ENCODE measurements around the gene OR2C1.

The OR2C1 gene

DNA sequence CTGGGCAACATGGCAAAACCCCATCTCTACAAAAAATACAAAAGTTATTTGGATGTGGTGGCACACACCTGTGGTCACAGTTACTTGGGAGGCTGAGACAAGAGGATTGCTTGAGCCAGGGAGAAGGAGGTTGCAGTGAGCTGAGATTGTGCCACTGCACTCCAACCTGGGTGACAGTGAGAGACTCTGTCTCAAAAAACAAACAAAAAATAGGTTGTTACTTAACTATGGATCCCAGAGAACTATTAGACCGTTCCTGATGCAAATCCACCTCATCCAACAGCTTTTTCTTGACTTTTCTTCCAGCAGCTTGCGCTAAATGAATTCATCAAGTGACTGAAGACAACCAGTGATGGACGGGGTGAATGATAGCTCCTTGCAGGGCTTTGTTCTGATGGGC is at the start of gene OR2C1:
Gene OR2C1 (plus strand): TSS at position 301 of the 400 bp plus-strand sequence. CDS start 52 bp downstream, at position 353.
- DNase-seq = no peak

- no peak for DNase-seq
Observed at GRCh38 chr16:3306078-3306477, 49.6 kb upstream of the OR2C1 start.

DNA sequence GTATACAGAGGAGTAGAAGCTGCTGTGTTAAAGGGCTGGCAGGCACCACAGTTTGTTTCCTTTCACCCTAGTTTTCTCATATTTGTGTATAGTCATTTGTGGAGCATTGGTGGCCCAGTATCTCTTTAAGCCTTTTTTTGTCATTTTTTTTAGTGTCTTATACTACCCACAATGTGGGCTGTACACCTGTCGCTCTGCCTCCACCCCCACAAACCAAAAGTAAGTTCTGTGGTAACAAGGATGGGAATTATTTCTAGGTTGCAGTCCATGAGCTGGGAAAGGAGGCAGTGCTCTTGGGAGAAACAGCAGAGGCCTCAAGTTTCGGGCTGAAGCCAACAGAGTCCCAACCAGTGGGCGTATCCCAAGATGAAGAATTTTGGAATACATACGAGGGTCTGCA is 44.2 kb upstream of the OR2C1 start:
- DNase-seq = no peak

GRCh38 chr16:3317315-3317999 is 38.2 kb upstream of the OR2C1 start:
- no peak for DNase-seq

- no peak for DNase-seq
Observed at GRCh38 chr16:3321816-3322215, 33.9 kb upstream of the OR2C1 start.

DNA sequence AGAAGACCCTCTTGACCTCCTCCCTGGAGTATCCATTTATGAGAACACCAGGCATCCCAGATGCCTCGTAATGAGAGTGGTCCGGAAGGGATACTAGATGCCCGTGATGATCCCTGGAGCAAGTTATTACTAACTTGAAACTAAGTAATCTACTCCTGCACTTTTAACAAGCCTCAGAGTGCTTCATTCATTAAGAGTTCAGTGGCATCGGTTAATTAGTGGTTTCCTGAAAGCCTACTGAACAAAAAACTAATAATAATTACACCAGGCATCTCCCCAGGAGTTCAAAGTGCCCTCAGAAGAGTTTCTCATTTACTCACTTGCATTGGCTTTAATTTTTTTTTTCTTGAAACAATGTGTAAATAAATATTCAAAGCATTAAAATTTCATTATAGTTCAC is 28.2 kb upstream of the OR2C1 start:
- no peak for DNase-seq

DNA sequence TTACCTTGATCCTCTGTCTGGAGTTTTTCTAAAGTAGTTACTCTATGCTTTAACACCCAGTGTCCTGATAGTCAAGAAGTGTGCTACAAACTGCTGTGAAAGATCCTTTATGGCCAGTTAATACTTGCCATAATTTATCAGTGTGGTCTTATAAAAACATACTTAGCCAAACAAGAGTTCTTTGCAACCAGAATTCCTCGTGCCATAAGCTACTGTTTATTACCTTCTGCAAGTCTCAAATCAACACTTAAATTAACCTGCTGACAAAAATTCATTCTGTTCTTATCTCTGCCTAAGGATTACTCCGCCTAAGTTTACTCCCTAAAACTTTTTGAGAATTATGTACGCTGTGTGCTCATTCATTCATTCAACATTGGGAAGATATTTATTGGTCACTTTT is 27.6 kb upstream of the OR2C1 start:
- DNase-seq = no peak

GRCh38 chr16:3328643-3329042 is 27.0 kb upstream of the OR2C1 start:
- DNase-seq = no peak

DNA sequence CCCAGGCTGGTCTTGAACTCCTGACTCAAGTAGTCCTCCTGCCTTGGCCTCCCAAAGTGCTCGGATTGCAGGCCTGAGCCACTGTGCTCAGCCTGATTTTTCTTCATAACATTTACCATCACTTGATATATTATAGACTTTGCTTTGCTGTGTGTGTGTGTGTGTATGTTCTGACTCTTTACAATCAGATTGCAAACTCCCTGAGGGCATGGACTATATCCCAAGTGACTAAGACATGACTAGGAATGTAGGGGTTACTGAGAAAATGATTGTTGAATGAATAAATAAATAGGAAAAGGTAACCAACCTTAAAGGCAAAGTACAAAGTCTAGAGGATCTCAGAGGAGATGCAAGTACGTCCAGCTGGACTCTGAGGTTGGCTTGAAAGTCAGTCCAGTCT is 9.6 kb upstream of the OR2C1 start:
- DNase-seq = no peak

GRCh38 chr16:3347586-3347985 is 8.1 kb upstream of the OR2C1 start:
- no peak for DNase-seq

GRCh38 chr16:3348547-3349167 is 7.0 kb upstream of the OR2C1 start:
- DNase-seq = no peak

- DNase-seq = no peak
Observed at GRCh38 chr16:3349175-3349574, 6.5 kb upstream of the OR2C1 start.

DNA sequence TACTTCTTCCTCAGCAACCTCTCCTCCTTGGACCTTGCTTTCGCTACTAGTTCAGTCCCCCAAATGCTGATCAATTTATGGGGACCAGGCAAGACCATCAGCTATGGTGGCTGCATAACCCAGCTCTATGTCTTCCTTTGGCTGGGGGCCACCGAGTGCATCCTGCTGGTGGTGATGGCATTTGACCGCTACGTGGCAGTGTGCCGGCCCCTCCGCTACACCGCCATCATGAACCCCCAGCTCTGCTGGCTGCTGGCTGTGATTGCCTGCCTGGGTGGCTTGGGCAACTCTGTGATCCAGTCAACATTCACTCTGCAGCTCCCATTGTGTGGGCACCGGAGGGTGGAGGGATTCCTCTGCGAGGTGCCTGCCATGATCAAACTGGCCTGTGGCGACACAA is 429 bp downstream of the OR2C1 start:
- no peak for DNase-seq

GRCh38 chr16:3358871-3359270 is 3.2 kb downstream of the OR2C1 start:
- DNase-seq = no peak

- no peak for DNase-seq
Observed at GRCh38 chr16:3362931-3363330, 7.2 kb downstream of the OR2C1 start.

- no peak for DNase-seq
Observed at GRCh38 chr16:3363793-3364192, 8.1 kb downstream of the OR2C1 start.

DNA sequence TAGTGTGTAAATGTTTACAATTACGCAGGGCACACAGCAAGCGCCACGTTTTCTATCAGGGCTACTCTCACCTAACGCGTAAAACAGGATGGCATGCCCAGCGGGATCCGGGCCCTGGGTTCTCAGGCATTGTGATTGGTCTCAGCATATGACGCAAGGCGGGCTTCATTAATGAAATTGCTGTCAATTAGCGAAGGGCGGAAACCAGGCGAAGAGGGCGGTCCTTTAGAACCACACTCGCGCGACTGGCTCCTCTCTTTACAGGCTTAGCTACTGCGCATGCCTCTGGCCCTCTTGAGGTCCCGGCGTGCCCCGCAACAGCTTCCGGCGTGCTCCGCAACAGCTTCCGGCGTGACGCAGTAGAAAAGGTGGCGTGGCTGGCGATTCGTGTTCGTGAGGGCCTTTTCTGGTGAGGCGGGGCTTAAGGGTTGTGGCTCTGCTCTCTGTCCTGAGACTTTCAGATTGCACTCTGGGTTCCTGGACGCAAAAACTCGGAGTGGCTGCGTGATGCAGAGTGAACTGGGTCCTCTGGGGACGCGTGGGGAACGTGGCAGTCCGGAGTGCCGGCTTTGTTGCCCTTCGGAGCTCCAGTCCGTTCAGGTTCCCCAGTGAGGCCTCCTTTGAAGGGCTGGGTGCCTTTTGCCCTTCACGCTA is 9.2 kb downstream of the OR2C1 start:
- DNase-seq = no peak

DNA sequence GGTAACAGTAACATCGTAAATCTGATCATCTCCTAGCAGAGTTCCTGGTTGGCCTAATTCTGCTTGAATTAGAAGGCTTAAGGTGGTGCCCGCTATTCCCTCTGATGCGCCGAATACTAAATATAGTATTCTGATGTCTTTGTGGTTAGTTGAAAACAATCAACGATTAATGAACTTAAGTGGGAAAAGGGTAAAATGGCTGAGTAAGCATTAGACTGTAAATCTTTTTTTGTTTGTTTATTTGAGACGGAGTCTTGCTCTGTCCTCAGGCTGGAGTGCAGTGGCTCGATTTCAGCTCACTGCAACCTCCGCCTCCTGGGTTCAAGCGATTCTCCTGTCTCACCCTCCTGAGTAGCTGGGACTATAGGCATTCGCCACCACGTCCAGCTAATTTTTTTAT is 13.4 kb downstream of the OR2C1 start:
- no peak for DNase-seq

- DNase-seq = no peak
Observed at GRCh38 chr16:3375680-3376079, 20.0 kb downstream of the OR2C1 start.

DNA sequence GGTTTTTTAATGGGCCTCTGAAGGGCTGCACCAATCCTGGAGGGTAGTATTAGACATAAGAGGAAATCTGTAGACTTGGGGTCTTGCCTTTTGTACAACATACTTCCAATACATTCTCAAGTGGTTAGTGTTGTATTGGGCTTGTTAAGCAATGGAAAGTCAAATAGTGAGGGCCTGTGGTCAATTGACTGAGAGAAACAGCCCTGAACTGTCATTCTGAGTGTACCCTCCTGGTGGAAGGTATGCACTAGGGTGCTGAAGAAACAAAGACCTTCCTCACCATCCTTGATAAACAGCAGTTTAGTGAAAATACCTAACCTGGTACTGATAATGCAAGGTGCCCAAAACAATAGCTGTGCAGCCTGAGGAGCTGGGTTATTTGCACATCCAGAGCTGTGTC is 22.2 kb downstream of the OR2C1 start:
- no peak for DNase-seq

DNA sequence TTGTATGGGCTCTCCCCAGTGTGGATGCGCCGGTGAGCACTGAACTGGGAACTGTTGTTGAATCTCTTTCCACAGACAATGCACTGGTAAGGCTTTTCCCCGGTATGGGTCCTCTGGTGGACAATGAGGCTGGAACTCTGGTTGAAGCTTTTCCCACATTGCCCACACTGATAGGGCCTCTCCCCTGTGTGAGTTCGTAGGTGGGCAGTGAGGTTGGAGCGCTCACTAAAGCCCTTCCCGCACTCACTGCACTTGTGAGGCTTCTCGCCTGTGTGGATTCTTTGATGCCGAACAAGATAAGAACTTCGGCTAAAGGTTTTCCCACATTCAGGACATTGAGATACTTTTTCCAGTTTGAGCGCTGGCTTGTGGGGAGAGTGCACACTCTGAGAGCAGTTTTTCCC is 27.4 kb downstream of the OR2C1 start:
- DNase-seq = no peak

DNA sequence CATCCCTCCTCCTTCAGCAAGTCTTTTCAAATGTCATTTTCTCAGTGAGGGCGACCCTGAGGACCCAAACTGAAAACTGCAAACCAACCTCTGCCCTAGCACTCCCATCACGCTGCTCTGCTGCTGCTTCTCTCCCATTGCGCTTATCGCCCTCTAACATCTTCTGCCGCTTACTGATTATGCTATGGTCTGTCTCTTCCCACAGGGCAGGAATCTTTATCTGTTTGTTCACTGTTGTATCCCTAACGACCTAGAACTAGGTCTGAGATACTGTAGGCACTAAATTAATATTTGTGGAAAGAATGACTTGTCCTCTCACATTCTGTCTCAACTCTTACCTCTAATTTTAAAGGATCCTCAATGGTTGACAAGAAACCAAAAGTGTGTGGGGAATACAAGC is 32.6 kb downstream of the OR2C1 start:
- DNase-seq = no peak

DNA sequence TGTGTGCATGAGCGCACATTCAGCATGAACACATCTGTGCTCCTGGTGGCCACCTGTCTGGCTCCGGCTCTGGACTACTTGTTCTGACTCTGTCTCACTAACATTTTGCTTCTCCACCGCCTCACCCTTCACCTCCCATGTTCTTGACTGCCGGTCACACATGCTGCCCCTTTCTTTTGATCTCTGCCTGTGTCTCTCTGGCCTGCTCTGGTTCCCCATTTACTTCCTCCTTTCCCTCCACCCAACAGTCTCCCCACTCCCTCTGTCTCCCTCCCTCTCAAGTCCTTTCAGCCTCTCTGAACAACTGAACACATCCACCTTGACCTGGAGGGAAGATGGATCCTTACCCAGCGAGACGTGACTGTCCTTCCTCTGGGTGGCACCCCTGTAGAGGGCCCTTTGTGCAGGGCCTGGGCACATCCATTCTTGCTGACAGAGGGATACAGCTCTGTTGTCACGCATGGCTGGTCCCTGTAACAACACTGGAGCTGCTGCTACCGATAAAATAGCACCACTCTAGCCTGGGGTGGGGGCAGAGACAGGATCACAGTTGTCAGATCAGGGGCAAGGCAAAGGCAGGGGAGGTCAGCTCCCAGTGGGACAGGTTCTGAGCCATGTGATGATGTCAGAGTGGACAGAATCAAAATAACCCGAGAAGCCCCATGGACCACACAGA is 34.1 kb downstream of the OR2C1 start:
- DNase-seq = no peak

- no peak for DNase-seq
Observed at GRCh38 chr16:3400446-3400778, 44.7 kb downstream of the OR2C1 start.

Measured in cortex of kidney (tissue), 1 donor.